HepG2 (cell line): Measurements from ENCODE around the gene UBTD1. TPM values are rescaled to one million over a fixed set of nuclear protein-coding genes. Genes with fewer than 3 reads are reported as not detected.
A peak's percentile ranks its signal among the peaks of the same experiment; 100 is the strongest.

Source experiments
- ATAC-seq: fragments of 200-7000 bp; cut with Tn5 transposase; 3 replicates; pipeline ENCODE4 v1.9.1; 2020; ENCODE audit warnings: mild to moderate bottlenecking, moderate library complexity
- BruUV-seq: library from RNA; stranded (reverse); fragments of 400-500 nt; replicated peaks from 2 replicates; lab custom pipeline; 2021; lab: Mats Ljungman, UMichigan
- CTCF ChIA-PET: fragments of 300-600 bp; formaldehyde crosslinking; extraction: SDS; loops from one replicate; lab custom pipeline; 2021; ENCODE audit warnings: low total read pairs, inconsistent platforms, low intra/inter-chr PET ratio; lab: Yijun Ruan, JAX
- POLR2A ChIA-PET: fragments of 350-600 bp; sonication (Branson Sonifier 250); formaldehyde crosslinking; loops from one replicate; lab custom pipeline; 2020; ENCODE audit warnings: antibody characterized with exemption, inconsistent platforms; lab: Yijun Ruan, JAX
- DNase-seq: peaks from one replicate; pipeline ENCODE4 v3.0.0-alpha.2; 2015; ENCODE audit warnings: low spot score
- FAIRE-seq: peaks from 3 replicates; lab custom pipeline; 2011; peaks lifted over from hg19 to GRCh38; lab: Jason Lieb, UNC
- H2AFZ ChIP-seq: one replicate; pipeline ENCODE4 v1.6.1; 2011; ENCODE audit warnings: low read length, inconsistent platforms
- H3K27ac ChIP-seq: fragments of 300-600 bp; 3 replicates; pipeline ENCODE4 v1.8.0; 2011; ENCODE audit warnings: mixed run types, mild to moderate bottlenecking, mixed read lengths, low read length, inconsistent platforms; ENCODE audit not compliant: insufficient read depth; ENCODE audit errors: extremely low read length
- H3K27me3 ChIP-seq, 2 experiments: fragments of 200-600 bp in 1 of 2; 2 replicates in 1 of 2; 3 replicates in 1 of 2; pipeline versions ENCODE4 v1.6.0 to v1.8.0; 2011; ENCODE audit warnings: low read length in 2 of 2, mild to moderate bottlenecking in 2 of 2, moderate library complexity in 2 of 2, inconsistent platforms in 1 of 2; ENCODE audit not compliant: insufficient read depth in 2 of 2, control insufficient read depth in 1 of 2
- H3K36me3 ChIP-seq, 2 experiments: fragments of 200-600 bp in 1 of 2; replicated peaks in 1 of 2; 2 replicates in 1 of 2; 3 replicates in 1 of 2; pipeline versions ENCODE4 v1.5.1 to v1.8.0; 2011; ENCODE audit warnings: low read length in 2 of 2, inconsistent platforms in 1 of 2; ENCODE audit not compliant: insufficient read depth in 2 of 2, control insufficient read depth in 1 of 2
- H3K4me1 ChIP-seq: 2 replicates; pipeline ENCODE4 v1.5.1; 2012; ENCODE audit warnings: low read length, inconsistent platforms; ENCODE audit not compliant: insufficient read depth
- H3K4me2 ChIP-seq: 2 replicates; pipeline ENCODE4 v1.6.0; 2011; ENCODE audit warnings: low read depth, low read length, inconsistent platforms
- H3K4me3 ChIP-seq, 3 experiments: fragments of 200-600 bp in 1 of 3; sonication (generic), shearing (Covaris generic) in 1 of 3; replicated peaks in 1 of 3; 2 replicates each; pipeline ENCODE4 v1.5.1; 2011 to 2016; ENCODE audit warnings: low read length in 3 of 3, inconsistent platforms in 2 of 3, low read depth in 2 of 3, mild to moderate bottlenecking in 2 of 3, control low read depth in 1 of 3, mixed read lengths in 1 of 3; ENCODE audit not compliant: insufficient read depth in 1 of 3
- H3K79me2 ChIP-seq: one replicate; pipeline ENCODE4 v1.6.1; 2011; ENCODE audit warnings: low read length, inconsistent platforms; ENCODE audit not compliant: insufficient read depth
- H3K9ac ChIP-seq: 2 replicates; pipeline ENCODE4 v1.6.0; 2011; ENCODE audit warnings: mild to moderate bottlenecking, low read depth, low read length, inconsistent platforms; ENCODE audit not compliant: insufficient read depth
- H3K9me3 ChIP-seq: 2 replicates; pipeline ENCODE4 v1.5.1; 2012; ENCODE audit warnings: mild to moderate bottlenecking, low read length
- H4K20me1 ChIP-seq: 2 replicates; pipeline ENCODE4 v1.6.0; 2011; ENCODE audit warnings: inconsistent platforms, mild to moderate bottlenecking, low read length, moderate library complexity; ENCODE audit not compliant: insufficient read depth
- FOSL1 ChIP-seq: sonication (generic); formaldehyde crosslinking; IDR thresholded peaks from 2 replicates; pipeline ENCODE4 v1.9.0; 2021; ENCODE audit warnings: missing genetic modification reagents, borderline replicate concordance
- TOPORS ChIP-seq: sonication (generic); formaldehyde crosslinking; IDR thresholded peaks from 2 replicates; pipeline ENCODE4 v1.8.0; 2023; ENCODE audit warnings: mild to moderate bottlenecking, missing genetic modification reagents
- ZNF770 ChIP-seq: sonication (generic); formaldehyde crosslinking; IDR thresholded peaks from 2 replicates; pipeline ENCODE4 v1.5.0; 2020; ENCODE audit warnings: mild to moderate bottlenecking, missing genetic modification reagents
- WGBS: methylation state at CpG from one replicate; pipeline ENCODE4 v1.1.6; 2017; ENCODE audit warnings: low lambda C conversion rate; 5-methylcytosine and 5-hydroxymethylcytosine counted together
- in situ Hi-C: cut with HindIII; loops from 2 replicates; pipeline ENCODE4 v1.10.0; 2017; ENCODE audit warnings: low pct_unique_long_range_greater_than_20kb; ENCODE audit not compliant: extremely low pct_ligation_motif_present
- intact Hi-C: fragments of 100-400 bp; cut with micrococcal nuclease; formaldehyde crosslinking; loops from one replicate; pipeline ENCODE4 v1.10.0; 2022; ENCODE audit not compliant: unreplicated experiment
- polyA plus RNA-seq, 8 experiments: library from polyadenylated mRNA; depleted of rRNA in 3 of 8; stranded (reverse) in 7 of 8; unstranded in 1 of 8; fragments of >200 nt; fragmentation: Illumina TruSeq in 4 of 8; extraction: Trizol in 4 of 8; gene quantifications; 2 replicates each; pipeline versions ENCODE4 v1.2.1 to v1.2.3, GENCODE V29; 2011 to 2016; ENCODE audit warnings: low read depth in 4 of 8, missing spikeins in 1 of 8, mixed read lengths in 1 of 8; ENCODE audit not compliant: insufficient read depth in 1 of 8
- total RNA-seq, 5 experiments: library from RNA; depleted of rRNA; stranded (reverse); fragments of >200 nt; fragmentation: Illumina TruSeq; extraction: Trizol; gene quantifications; 2 replicates each; pipeline ENCODE4 v1.2.3, GENCODE V29; 2016; ENCODE audit warnings: low read depth in 1 of 5

Gene UBTD1
- total and polyA plus RNA-seq, 2 of the 13 experiments (the other 11 are each of a cell fraction or from before 2014, with no cell fraction given), result 7.9 to 10.0 TPM

- peak; percentile 69 for TF ChIP-seq ZNF770 (CRISPR knock-in tag)
- TF ChIP-seq, all 625 proteins: peak for 2
These were observed 88.5 kb downstream of the UBTD1 start (continued) for GRCh38 chr10:97587183-97587582.

GRCh38 chr10:97589479-97589878 is 90.8 kb downstream of the UBTD1 start, which contains the start of gene C10orf62:
Gene C10orf62, plus strand, starts transcription at chr10:97589721. Its CDS starts 177 bp downstream, at chr10:97589898.
- Histone ChIP-seq H3K36me3 (no peaks in the 10 kb centered on the region; a peak in 1 of 5 replicates), H3K27ac (peak within 1 kb of the TSS; percentile 46), H3K4me3 (no peak within 1 kb of the TSS; a peak in 1 of 6 replicates), H4K20me1 (no peaks in the 10 kb centered on the region), H3K9ac (no peak within 1 kb of the TSS), H3K27me3 (no peaks in the 10 kb centered on the region), H3K79me2 (peaks cover 3% of the 10 kb centered on the region), H3K4me1 (peaks cover 59% of the 10 kb centered on the region), H3K4me2 (peak within 1 kb of the TSS; percentile 39), H3K9me3 (no peaks in the 10 kb centered on the region), H2AFZ (no peak within 1 kb of the TSS)
- intact Hi-C loops, result no loop called here
- CTCF ChIA-PET, result no interaction called here
- in situ Hi-C loops, result no loop called here
- no peak for DNase-seq
- POLR2A ChIA-PET, result no interaction called here
- no CpG with 5 or more reads among the region's 3 CpGs for WGBS
- TF ChIP-seq FOSL1 (CRISPR knock-in tag), result no peak
- TF ChIP-seq TOPORS (CRISPR knock-in tag), result no peak
- no peak for ATAC-seq
- no TSS peak for BruUV-seq
- FAIRE-seq, result no peak
